ENCODE data around the gene HHAT.
"Not testable (repeated sequence)": the region's sequence is repeated elsewhere in the genome, so short reads cannot be mapped to it uniquely, and the experiment has no call there.

HHAT gene

DNA sequence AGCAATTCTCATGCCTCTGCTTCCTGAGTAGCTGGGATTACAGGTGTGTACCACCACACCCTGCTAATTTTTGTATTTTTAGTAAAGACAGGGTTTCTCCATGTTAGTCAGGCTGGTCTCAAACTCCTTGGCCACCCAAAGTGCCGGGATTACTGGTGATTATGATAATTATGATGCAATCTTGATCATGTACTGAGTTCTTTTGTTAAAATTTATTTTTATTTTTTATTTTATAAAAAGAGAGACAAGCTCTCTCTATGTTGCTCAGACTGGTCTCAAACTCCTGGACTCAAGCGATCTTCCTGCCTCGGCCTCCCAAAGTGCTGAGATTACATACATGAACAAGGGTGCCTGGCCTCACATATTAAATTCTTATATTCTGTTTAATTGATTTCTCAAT, 25.6 kb downstream of the HHAT start:
- DNase-seq (ENCODE audit: low read depth in 1 of 2, low spot score in 1 of 2), result not testable (repeated sequence)

DNA sequence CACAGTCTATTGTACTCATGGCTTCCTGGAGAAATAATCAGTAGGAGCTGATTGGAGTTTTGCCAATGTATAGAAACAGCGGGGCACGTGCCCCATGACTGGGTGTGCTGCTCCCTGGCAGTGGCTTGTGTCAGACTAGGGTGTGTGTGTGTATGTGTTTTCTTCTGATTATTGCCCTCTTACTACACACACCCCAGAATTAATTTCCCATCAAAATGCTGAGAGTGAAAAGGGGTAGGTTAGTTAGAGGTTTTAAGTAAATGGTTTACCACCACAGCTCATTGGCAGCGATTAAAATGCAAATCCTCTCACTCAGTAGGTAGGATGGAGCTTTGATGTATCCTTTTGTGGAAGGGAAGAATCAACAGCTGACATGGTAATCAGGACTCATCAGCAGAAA, 29.9 kb downstream of the HHAT start:
- DNase-seq (ENCODE audit: low read depth in 1 of 2, low spot score in 1 of 2), result no peak

- no peak for DNase-seq (ENCODE audit: low read depth in 1 of 2, low spot score in 1 of 2)
These were observed 30.6 kb downstream of the HHAT start for GRCh38 chr1:210359255-210359654.

DNA sequence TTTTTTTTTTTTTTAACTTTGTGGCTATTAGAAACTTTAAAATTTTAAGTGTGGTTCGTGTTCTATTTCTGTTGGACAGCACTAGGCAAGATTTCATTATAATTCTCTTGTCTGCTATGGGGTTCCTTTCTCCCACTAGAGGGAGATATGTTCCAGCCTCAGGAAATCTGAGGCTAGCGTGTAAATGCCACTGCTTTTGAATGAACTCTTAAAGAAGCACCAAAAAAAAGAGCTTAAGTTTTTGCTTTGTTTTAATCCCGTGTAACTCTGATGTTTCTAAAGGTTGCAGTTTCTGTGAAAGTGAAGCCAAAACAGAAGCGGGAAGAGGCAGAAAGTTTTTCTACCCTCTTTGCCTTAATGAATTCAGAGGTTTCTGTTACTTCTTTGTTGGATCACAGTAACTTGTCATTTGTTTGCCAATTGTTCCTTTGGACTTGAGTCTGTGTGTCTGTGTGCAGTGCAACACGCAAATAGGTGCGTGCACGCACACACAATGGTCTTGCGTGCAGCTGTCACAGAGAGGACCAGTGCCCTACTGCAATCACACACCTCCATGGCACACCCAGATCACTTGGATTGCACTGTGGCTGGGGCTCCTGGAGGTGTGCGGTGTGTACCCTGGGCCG, 32.3 kb downstream of the HHAT start:
- no peak for DNase-seq (ENCODE audit: low read depth in 1 of 2, low spot score in 1 of 2)

- DNase-seq (ENCODE audit: low read depth in 1 of 2, low spot score in 1 of 2), result no peak
These were observed 33.0 kb downstream of the HHAT start for GRCh38 chr1:210361665-210362064.

- no peak for DNase-seq (ENCODE audit: low read depth in 1 of 2, low spot score in 1 of 2)
These were observed 33.8 kb downstream of the HHAT start for GRCh38 chr1:210362526-210362925.

DNA sequence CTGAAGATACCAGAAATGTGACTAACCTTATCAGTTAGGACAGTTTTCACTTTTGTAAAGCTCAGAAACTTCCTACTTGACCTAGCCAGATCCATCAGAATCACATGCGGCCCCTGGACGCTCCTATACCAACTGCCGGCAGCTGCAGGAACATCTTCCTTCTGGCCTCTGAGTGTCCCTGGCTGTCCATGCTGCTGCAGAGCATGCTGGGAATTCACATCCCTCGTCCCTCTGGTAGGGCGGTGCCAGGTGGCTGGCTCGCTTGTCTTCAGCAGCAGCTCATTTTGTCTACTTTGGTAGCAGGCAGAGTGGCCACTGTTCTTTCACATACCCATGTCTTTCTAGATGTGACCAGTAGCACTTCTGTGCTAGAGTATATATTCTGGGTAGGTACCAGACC, 34.4 kb downstream of the HHAT start:
- DNase-seq (ENCODE audit: low read depth in 1 of 2, low spot score in 1 of 2), result no peak

DNA sequence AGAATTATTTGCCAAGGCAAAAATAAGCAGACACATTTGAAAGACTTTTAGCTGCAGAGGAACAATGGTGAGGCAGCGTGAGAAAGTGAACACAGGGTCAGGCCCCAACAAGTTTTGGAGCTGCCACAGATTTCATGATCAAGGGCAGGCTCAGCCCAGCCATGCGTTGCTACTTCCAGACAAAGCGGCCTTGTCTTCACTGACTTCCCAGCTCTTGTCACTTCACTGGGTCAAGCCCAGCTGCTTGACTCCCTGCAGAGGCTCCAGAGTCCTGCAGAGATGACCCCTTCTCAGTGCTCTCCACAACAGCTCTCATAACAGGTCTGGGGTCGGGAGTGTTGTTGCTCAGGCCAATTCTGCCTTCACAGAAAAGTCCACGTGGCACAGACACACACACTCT, 35.8 kb downstream of the HHAT start:
- DNase-seq (ENCODE audit: low read depth in 1 of 2, low spot score in 1 of 2), result no peak

DNA sequence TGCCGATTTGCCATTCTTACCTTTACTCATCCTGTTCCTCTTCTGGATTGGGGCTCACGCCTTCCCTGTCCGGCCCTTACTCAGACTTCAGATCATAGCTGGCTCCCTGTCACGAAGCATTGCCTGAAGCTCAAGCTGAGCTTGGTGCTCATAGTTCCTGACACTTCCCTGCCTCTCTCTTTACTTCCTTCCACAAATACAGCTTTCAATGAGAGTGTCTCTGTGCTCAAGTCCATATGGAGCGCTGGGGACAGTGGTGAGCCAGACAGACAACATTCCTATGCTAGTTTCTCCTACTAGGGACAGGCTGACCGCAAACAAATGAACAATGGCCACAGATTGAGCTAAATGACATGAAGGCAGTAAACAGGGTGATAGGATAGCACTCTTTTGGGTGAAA, 38.1 kb downstream of the HHAT start:
- no peak for DNase-seq (ENCODE audit: low read depth in 1 of 2, low spot score in 1 of 2)

- no peak for DNase-seq (ENCODE audit: low read depth in 1 of 2, low spot score in 1 of 2)
These were observed 38.9 kb downstream of the HHAT start for GRCh38 chr1:210367566-210367965.

DNA sequence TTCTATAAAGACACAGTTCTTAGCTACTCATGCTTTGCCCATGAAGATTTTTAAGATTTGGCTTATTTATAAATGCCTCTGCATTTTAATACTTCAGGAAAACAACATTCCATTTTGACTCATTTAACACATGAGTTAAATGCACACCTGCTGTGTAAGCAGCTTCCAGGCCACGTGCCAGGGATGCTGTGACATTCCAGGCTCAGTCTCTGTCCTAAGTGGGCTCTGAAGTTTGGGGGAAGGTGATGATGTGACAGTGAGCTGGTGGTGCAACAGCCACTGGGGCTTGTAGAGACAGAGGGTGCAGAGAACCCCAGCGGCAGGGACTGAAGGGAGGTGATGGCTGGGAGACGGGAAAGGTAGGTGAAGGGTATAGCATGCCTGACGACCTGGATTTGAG, 40.7 kb downstream of the HHAT start:
- DNase-seq (ENCODE audit: low read depth in 1 of 2, low spot score in 1 of 2), result no peak

GRCh38 chr1:210371916-210372315, 43.2 kb downstream of the HHAT start:
- no peak for DNase-seq (ENCODE audit: low read depth in 1 of 2, low spot score in 1 of 2)

DNA sequence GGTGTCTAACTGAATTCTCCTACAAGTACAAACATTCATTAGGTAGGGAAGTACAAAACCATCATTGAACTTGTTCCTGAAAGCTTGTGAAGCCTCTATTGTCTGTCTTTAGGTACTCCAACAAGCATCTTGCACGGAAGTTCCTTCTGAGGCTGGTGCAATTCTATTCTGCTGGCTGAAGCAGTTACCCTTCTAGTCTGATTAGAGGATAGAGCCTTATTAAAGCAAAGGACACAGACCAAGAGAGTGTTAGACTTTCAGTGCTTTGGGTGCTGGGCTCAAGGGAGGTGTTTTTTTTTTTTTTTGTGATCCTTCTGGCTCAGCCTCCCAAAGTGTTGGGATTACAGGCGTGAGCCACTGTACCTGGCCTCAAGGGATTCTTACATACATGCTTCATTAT, 43.8 kb downstream of the HHAT start:
- DNase-seq (ENCODE audit: low read depth in 1 of 2, low spot score in 1 of 2), result no peak

DNA sequence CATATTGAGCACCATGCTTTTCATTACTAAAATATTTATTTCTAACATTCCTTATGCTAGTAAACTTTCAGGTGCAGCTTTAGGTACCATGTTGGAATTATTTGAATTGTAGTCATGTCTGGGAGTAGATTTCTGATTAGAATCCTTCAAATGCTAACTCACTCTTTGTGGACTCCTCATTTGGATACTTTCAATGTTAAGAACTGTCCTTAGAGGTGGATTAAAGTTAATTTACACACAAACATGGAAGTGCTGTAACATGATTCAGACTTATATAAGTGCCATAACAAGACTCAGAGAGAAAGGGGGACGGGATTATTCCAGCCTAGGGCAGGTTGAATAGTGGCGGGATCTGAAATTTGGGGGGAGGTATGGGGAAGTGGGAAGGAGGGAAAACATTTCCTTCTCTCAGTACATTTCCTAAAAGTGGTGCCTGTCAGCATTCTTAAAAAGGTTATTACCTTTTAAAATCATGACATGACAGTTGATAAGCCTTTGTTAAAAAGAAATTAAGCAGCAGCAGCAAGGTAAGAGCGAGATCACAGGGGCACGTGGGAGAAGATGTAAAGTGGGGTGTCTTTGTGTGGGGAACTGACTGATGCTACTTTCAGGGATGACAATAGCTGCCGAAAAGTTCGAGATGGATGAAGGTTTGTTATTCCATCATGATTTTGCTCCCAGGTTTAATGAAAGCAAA, 44.4 kb downstream of the HHAT start:
- no peak for DNase-seq (ENCODE audit: low read depth in 1 of 2, low spot score in 1 of 2)

GRCh38 chr1:210373628-210373877, 44.9 kb downstream of the HHAT start:
- no peak for DNase-seq (ENCODE audit: low read depth in 1 of 2, low spot score in 1 of 2)

DNA sequence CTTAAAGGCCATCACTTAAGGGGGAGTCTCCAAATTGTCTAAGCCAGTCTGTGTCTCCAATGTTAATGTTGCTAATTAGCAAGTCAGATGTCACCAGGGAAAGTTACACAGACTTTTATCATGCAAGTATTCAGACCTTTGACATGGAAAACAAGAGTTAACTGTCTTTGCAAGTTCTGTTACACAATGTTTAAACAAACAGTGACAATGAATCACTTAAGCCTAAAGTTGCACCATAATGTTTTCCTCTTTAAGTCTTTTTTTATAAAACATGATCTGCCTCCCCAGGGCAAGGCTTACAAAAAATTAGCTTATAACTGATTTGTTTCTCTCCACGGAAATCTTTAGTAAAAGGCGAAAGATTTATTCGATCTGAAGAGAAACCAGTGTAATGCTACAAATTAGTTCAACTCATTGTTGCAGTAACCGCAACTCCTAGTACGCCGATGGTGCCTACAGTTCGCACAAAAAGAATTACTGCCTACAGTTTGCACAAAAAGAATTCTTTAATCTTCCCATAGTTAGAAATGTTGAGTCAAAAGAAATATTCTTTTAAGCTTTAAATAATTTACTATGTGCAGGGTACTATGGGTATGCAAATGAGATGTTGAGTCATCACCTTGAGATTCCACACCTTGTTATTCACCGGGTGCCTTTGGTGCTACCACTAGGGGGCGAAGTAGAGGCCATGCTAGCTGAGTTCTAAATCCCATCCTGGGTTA, 45.3 kb downstream of the HHAT start:
- DNase-seq (ENCODE audit: low read depth in 1 of 2, low spot score in 1 of 2), result peak; percentile 13 to 33

DNA sequence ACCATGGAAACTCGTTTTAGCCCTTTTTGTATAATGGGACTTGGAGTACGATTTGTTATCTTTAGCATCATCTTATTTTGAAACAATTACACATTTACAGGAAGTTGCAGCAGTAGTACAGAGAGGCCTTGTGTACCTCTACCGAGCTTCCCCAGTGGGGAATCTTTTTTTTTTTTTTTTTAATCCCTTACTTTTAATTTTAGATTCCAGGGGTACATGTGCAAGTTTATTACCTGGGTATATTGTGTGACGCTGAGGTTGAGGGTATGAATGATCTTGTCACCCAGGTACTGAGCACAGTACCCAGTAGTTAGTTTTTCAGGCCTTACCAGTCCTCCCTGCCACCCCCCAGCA, 45.9 kb downstream of the HHAT start:
- no peak for DNase-seq (ENCODE audit: low read depth in 1 of 2, low spot score in 1 of 2)

GRCh38 chr1:210376836-210377372, 48.2 kb downstream of the HHAT start:
- DNase-seq (ENCODE audit: low read depth in 1 of 2, low spot score in 1 of 2), result no peak

DNA sequence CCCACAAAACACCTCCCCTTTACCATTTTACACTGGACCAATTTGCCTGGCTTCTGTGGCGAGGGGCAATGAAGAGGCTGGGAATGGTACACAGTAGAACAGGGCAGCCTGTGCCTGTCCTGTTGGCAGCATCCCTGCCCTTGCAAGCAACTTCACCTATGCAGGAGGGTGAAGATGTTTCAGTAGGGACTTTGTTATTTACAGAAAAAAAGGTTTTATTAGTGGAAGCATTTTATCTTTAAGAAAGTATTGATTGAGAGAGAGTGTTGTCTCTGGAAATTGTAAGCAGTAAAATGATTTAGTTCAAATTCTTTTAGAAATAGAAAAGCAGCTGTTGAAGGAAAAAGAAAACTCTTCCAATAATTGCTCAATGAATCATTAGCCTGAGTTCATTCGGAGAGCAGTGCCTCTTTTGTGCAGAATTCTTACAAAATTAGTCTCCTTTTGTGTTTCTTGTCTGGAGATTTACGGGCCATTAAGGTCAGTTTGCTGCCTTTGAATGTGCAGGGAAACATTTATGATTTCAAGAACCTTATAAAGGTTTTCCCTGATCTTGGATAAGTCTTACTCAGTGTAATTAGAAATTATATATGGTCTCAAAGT, 49.1 kb downstream of the HHAT start:
- no peak for DNase-seq (ENCODE audit: low read depth in 1 of 2, low spot score in 1 of 2)

GRCh38 chr1:210378736-210379135, 50.0 kb downstream of the HHAT start:
- no peak for DNase-seq (ENCODE audit: low read depth in 1 of 2, low spot score in 1 of 2)

- no peak for DNase-seq (ENCODE audit: low read depth in 1 of 2, low spot score in 1 of 2)
These were observed 53.2 kb downstream of the HHAT start for GRCh38 chr1:210381934-210382333.

DNA sequence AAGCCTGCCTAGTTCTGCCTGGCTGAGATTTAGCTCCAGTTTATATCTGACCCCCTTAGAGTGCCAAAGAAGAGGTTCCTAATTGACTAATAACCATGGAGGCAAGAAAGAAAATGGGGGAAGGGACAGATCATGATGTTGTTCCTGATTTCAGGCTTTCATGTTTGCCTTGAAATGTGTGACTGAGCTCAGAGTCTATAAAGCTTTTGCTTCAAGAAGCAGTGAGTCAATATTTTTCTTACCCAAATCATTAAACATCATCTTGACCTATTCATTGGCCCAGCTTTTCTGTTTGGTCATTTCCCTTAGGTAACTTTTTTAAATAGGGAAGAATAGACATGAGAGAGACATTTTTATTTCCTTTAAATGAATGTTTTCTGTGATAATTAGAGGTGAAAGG, 55.9 kb downstream of the HHAT start:
- no peak for DNase-seq (ENCODE audit: low read depth in 1 of 2, low spot score in 1 of 2)
